ENCODE measurements around the gene CFAP206.

DNA sequence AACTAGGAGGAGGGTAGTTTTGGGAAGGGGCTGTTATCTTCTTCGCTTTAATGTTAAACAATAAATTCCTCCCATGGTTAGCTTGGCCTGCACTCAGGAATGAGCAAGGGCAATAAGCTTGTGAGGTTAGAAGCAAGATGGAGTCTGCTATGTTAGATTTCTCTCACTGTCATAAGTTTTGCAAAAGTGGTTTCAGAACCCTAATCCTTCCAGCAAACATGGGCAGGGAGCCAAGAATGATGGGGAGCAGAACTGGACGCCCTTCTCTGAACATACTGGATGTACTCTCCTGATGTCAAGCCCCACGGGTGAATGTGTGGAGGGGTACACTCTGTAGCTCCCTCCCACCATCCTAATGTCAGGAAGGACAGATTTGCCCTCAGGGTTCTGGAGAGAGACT lies 40.9 kb upstream of the CFAP206 start:
- TF ChIP-seq TEAD4 (IDR thresholded peaks at IDR 0.05) (no peak), TAF1 (IDR thresholded peaks at IDR 0.05; ENCODE audit: low read depth) (no peak), EGR1 (IDR thresholded peaks at IDR 0.05) (no peak), EP300 (IDR thresholded peaks at IDR 0.05; ENCODE audit: borderline replicate concordance) (no peak), FOXM1 (IDR thresholded peaks at IDR 0.05; ENCODE audit: borderline replicate concordance, low read depth) (no peak), USF1 (IDR thresholded peaks at IDR 0.05) (no peak), MAX (IDR thresholded peaks at IDR 0.05) (no peak), CREB1 (IDR thresholded peaks at IDR 0.05; ENCODE audit: low read depth) (no peak), CEBPB (IDR thresholded peaks at IDR 0.05) (no peak), TCF12 (IDR thresholded peaks at IDR 0.05; ENCODE audit: low read depth) (no peak), YY1 (IDR thresholded peaks at IDR 0.05; ENCODE audit: low read depth) (no peak), NFIC (IDR thresholded peaks at IDR 0.05) (no peak)
- TF ChIP-seq, protein P1, sequence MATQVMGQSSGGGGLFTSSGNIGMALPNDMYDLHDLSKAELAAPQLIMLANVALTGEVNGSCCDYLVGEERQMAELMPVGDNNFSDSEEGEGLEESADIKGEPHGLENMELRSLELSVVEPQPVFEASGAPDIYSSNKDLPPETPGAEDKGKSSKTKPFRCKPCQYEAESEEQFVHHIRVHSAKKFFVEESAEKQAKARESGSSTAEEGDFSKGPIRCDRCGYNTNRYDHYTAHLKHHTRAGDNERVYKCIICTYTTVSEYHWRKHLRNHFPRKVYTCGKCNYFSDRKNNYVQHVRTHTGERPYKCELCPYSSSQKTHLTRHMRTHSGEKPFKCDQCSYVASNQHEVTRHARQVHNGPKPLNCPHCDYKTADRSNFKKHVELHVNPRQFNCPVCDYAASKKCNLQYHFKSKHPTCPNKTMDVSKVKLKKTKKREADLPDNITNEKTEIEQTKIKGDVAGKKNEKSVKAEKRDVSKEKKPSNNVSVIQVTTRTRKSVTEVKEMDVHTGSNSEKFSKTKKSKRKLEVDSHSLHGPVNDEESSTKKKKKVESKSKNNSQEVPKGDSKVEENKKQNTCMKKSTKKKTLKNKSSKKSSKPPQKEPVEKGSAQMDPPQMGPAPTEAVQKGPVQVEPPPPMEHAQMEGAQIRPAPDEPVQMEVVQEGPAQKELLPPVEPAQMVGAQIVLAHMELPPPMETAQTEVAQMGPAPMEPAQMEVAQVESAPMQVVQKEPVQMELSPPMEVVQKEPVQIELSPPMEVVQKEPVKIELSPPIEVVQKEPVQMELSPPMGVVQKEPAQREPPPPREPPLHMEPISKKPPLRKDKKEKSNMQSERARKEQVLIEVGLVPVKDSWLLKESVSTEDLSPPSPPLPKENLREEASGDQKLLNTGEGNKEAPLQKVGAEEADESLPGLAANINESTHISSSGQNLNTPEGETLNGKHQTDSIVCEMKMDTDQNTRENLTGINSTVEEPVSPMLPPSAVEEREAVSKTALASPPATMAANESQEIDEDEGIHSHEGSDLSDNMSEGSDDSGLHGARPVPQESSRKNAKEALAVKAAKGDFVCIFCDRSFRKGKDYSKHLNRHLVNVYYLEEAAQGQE (IDR thresholded peaks at IDR 0.05; ENCODE audit: low read depth): no peak

Data from Ishikawa (cell line).